NCI-H1930 (cell line): ENCODE measurements around the gene SPI1.
"Not testable (repeated sequence)": the region's sequence is repeated elsewhere in the genome, so short reads cannot be mapped to it uniquely, and the experiment has no call there.

Experiments used
- DNase-seq, 2 experiments: peaks; one replicate each; lab custom pipeline; 2025; lab: John Stamatoyannopoulos, UW

Gene SPI1

GRCh38 chr11:47324520-47324919 is 53.8 kb downstream of the SPI1 start:
- DNase-seq, result no peak

GRCh38 chr11:47318166-47318565 is 60.2 kb downstream of the SPI1 start:
- no peak for DNase-seq

GRCh38 chr11:47317064-47317828 is 61.1 kb downstream of the SPI1 start:
- no peak for DNase-seq

- DNase-seq, result not testable (repeated sequence)
These were observed 61.8 kb downstream of the SPI1 start for GRCh38 chr11:47316501-47316900.

GRCh38 chr11:47314992-47315391 is 63.4 kb downstream of the SPI1 start:
- DNase-seq, result no peak

GRCh38 chr11:47308050-47308823 is 70.1 kb downstream of the SPI1 start:
- no peak for DNase-seq

- DNase-seq, result no peak
These were observed 71.9 kb downstream of the SPI1 start for GRCh38 chr11:47306484-47306844.

GRCh38 chr11:47305734-47306483 is 72.4 kb downstream of the SPI1 start:
- no peak for DNase-seq
